Inflammatory macrophage treated with lipopolysaccharide for 1 hour (primary cell): ENCODE results near the gene TNFAIP2.

Source experiments
- DNase-seq, 2 donors: peaks; one replicate each; pipeline ENCODE4 v3.0.0-alpha.2; 2020 to 2022

Gene TNFAIP2

GRCh38 chr14:103094406-103095209, 28.7 kb upstream of the TNFAIP2 start, which contains the start of gene EXOC3L4:
EXOC3L4 (plus strand) TSS chr14:103094725; CDS start chr14:103100220, 5,495 bp downstream.
- DNase-seq: peak; percentile 42 to 64

DNA sequence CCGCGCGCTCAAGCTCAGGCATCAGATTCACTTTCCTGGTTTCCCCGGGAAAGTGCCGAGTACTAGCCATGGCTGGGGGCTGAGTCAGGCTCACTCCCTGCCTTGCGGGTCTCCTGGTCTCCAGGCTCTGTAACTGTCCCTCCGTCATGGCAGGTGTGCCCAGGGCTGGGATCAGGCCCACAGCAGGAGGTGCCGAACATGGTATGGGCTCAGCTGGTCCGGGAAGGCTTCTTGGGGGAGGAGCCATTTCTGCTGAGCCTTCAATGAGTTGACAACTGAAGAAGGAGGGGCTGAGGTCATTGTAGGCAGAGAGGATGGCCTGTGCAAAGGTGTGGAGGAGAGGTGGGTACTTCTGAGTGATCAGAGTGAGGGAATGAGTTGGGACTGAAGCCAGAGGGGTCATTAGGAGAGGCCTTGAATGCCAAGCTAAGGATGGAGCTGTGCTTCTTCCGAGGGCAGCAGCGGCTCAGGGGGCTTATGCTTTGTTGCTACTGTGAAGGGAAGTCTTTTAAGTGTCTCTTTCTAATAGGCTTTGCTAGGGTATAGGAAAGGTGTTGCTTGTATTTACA, 28.0 kb upstream of the TNFAIP2 start:
- no peak for DNase-seq

DNA sequence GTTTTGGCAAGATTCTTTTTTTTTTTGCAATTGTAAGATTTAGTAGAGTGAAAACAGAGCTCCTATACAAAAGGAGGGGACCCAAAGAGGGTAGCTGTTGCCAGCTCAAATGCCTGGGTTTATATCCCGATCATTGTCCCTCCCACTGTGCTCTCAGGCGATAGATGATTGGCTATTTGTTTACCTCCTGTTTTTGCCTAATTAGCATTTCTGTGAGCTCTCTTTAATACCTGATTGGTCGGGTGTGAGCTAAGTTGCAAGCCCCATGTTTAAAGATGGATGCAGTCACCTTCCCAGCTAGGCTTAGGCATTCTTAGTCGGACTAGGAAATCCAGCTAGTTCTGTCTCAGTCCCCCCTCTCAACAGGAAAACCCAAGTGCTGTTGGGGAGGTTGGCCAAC, 26.9 kb upstream of the TNFAIP2 start:
- no peak for DNase-seq

DNA sequence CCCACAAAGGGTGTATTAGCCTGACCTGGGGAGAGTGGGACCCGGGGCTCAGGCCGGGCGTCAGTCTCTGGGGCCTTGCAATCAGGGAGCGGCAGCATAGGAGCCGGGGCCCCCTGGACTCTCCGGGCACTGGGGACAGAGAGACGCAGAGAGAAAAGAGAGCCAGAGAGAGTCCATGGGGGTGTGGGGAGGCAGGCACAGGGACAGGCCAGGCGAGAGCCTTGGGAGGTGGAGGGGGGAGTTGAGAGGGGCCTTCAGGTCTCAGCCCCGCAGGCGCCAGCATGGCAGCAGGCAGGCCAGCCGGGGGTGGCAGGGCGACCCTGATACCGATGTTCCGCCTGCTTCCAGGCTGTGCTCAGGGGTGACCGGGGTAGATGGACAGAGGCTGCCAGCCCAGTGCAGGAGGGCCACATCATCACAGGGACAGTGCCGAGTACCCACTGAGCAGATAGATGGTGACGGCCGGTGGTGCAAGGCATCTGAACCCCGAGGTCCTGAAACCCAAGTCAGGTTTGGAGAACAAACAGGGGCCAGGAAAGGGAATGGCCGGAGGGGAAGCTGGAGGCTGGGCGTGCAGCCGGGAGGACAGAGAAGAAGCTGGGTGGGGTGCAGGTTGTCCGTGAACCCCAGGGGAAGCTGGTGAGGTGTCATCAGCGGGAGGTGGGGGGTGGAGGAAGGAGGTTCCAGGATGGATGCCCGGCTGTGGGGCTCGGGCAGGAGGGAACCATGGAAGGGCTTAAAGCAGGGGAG, 25.8 kb upstream of the TNFAIP2 start:
- no peak for DNase-seq

- no peak for DNase-seq
These were observed 25.0 kb upstream of the TNFAIP2 start for GRCh38 chr14:103097994-103098957.

DNA sequence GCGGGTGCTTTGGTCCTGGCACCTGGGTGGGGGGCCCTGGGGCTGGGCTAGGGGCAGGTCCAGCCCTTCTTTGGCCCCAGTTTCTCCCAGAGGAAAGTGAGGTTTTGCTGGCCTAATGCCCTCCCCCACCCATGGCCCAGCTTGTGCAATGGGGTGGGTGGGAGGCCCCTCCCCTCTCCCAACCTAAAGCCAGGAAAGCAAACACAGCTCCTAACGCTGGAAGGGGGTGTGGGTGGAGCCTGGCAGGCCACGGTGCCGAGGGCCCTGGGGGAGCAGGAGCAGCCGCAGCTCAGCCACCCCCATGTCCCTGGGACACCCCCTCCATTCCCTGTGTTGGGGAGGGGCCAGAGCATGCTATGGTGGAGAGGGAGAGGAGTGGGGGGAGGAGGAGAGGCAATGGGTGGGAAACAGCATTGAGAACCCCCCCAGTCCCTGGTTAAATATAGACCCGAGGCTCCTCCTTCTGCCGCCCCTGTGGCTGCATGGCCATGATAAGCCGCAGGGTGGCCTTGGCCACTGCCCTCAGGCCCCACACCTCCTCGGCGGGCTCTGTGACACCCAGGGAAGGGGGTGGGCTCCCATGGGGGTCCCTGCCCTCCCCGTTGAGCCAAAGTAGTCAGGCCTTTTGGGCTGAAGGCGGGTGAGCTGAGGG, 24.1 kb upstream of the TNFAIP2 start:
- no peak for DNase-seq

DNA sequence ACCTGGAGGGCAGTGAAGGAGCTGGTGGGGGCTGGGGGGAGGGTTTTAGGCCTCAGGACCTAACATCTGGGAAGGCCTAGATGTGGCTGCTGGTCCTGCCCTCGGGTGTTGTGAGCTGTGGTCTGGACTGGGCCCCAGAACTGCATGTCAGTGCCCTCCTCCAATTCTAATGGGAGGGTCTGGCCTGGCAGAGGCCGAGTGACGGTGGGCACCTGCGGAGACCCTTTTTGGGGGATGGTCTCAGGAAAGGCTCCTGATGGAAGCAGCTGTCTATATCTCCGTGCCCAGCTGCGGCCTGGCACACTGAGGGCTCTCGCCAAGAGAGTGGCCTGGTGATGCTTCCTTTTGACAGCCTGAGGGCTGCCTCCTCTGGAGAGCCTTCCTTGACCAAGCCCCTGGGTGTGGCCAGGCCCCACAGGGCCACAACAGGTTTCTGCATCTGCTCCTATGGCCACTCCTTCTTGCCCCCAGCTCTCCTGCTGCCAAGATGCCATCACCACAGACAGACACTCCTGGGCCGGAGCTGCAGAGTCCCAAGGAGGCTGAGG, 23.5 kb upstream of the TNFAIP2 start:
- no peak for DNase-seq

DNA sequence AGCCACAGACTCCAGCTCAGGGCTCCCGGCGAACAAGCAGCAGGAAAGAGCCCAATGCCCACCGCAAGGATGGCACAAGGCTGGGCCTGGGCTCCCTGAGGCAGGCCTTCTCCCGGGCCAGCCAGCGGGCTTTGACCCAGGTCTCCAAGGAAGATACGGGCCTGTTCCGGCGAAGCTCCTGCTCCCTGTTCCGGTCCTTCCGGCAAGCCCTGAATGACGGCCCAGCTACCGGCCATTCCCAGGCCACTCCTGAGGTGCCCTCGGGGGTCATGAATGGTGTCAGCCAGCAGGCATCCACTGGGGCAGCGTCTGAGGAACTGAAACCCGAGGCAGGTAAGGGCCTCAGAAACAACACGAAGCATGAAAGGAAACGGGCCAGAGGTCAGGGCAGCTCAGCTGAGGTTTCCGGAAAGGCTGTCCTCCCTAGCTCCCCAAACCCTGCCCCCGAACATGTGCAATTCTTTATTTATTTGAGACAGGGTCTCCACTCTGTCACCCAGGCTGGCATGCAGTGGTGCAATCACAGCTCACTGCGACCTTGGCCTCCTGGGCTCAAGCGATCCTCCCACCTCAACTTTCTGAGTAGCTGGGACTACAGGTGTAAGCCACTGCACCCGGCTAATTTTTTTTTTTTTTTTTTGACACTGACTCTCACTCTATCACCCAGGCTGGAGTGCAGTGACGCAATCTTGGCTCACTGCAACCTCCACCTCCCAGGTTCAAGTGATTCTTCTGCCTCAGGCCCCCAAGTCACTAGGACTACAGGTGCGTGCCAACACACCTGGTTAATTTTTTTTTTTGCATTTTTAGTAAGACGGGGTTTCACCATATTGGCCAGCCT, 22.8 kb upstream of the TNFAIP2 start:
- DNase-seq: no peak

DNA sequence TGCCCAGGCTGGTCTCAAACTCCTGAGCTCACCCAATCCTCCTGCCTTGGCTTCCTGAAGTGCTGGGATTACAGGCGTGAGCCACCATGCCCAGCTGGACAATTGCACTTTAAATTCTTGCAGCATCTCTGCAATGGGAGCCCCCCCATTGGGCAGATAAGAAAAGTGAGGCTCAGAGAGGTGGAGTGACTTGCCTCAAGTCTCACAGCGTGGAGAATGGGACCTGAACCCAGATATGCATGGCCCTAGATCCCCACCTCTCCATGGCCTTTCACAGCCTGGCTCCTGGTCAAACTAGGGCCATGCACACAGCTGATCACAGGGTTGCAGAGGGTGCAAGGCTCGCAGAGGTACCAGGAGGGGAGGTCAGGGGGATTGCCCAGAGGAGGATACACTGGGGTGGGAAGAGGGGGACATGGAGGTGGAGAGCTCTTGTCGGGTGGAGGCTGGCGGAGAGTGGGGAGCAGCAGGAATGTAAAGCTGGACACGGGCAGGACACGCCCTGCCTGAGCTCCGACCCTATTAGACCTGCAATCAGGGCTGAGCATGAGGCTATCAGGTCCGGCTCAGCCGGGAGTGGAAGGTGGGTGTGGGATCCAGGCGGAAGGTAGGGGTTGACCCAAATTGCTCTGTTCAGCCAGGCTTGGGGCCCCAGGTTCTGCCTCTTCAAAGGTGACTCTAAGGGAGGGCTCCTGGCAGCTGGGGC, 21.9 kb upstream of the TNFAIP2 start:
- DNase-seq: no peak

DNA sequence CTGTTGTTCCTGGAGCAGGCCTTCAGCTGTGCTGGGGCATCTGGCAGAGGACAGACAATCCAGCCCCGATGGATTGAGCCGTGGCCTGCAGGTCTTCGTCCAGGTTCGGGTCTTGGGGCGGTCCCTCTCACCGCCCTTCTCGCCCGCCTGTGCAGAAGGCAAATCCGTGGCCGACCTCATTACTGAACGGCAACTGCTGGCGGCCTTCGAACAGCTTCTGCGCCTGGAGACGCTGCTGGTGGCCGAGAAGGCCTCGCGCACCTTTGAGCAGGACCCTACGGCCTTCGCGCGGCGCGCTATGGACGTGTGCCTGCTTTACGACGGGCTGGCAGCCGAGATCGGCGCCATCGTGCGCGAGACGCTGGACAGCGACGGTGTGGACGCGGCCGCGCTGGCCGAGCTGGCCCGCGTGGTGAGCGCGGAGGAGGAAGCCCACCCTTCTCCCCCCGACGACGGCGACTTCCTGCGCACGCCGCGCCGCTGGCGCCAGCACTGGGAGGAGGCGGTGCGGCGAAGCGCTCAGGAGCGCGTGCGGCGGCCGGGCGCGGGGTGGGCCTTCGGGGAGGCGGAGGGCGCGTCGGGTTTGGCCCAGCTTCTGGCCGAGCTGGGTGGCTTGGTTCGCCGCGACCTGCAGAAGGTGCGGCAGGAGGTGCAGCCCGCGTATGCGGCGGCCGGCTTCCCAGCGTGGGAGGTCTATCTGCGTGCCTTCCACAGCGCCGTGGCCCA, 21.1 kb upstream of the TNFAIP2 start:
- DNase-seq: no peak

GRCh38 chr14:103102689-103103260, 20.5 kb upstream of the TNFAIP2 start:
- no peak for DNase-seq

GRCh38 chr14:103103461-103104388, 19.5 kb upstream of the TNFAIP2 start:
- peak in 1 of 2 donors; percentile 57 for DNase-seq

DNA sequence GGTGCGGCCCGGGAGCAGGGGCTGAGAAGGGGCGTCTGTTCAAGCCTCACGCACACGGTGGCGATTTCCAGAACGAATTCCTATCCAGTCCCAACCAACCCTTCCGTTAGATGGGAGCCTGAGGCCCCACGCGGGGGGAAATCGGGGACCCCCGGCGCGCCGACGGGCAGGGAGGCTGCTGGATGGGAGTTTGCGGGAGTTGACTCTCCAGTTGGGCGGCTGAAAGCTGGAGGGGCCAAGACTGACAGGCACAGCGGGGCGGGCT, 18.9 kb upstream of the TNFAIP2 start:
- DNase-seq: no peak

GRCh38 chr14:103104654-103105452, 18.4 kb upstream of the TNFAIP2 start:
- peak in 1 of 2 donors; percentile 67 for DNase-seq

GRCh38 chr14:103105580-103106150, 17.6 kb upstream of the TNFAIP2 start:
- DNase-seq: no peak

DNA sequence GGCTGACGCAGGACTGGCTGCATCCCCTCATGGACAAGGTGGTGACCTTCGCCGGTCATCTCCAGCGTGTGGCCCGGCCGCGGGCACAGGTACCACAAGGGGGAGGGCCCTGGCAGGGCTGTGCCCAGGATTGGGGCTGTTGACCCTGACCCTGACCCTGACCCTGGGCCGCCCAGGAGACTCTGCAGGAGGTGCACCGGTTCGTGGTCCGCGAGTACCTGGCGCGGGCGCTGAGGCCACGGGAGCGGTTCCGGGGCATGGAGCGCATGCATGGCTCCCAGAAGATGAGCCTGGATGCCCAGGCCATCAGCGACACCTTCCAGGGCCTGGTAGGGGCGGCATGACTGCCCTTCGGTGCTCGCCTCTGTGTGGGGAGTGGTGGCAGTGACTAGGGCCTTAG, 15.8 kb upstream of the TNFAIP2 start:
- DNase-seq: no peak
